ENCODE data around the gene UBN1.

Gene UBN1

GRCh38 chr16:4813251-4814003 lies 33.9 kb upstream of the UBN1 start:
- no peak overlapping the region for H3K9ac ChIP-seq (ENCODE audit: insufficient read length)
- no peak overlapping the region for H3K27ac ChIP-seq
- no peak for TF ChIP-seq EZH2 (IDR thresholded peaks at IDR 0.05)
- no peak for TF ChIP-seq FOXP2 (optimal IDR thresholded peaks at IDR 0.05; ENCODE audit: control extremely low read depth, extremely low read length, insufficient read depth)
- TF ChIP-seq POLR2AphosphoS5 (IDR thresholded peaks at IDR 0.05; ENCODE audit: borderline replicate concordance, low read depth, low read length): no peak
- H3K9me3 ChIP-seq (ENCODE audit: low read depth, low read length): no peaks in the 10 kb centered on the region
- DNase-seq (ENCODE audit: low read depth, low spot score): no peak
- no peak overlapping the region for H3K4me3 ChIP-seq
- peaks cover 60% of the 10 kb centered on the region for H3K36me3 ChIP-seq (ENCODE audit: insufficient read depth, low read length)

- Histone ChIP-seq H3K9me3 (ENCODE audit: low read depth, low read length) (no peaks in the 10 kb centered on the region), H3K36me3 (ENCODE audit: insufficient read depth, low read length) (peaks cover 59% of the 10 kb centered on the region), H3K9ac (ENCODE audit: insufficient read length) (no peak overlapping the region), H3K4me3 (no peak overlapping the region), H3K27ac (no peak overlapping the region)
- no peak for DNase-seq (ENCODE audit: low read depth, low spot score)
- TF ChIP-seq POLR2AphosphoS5 (IDR thresholded peaks at IDR 0.05; ENCODE audit: borderline replicate concordance, low read depth, low read length) (no peak), FOXP2 (optimal IDR thresholded peaks at IDR 0.05; ENCODE audit: control extremely low read depth, extremely low read length, insufficient read depth) (no peak), EZH2 (IDR thresholded peaks at IDR 0.05) (no peak)
Measured at GRCh38 chr16:4814046-4814445, 33.2 kb upstream of the UBN1 start.

- no peak overlapping the region for H3K4me3 ChIP-seq
- H3K36me3 ChIP-seq (ENCODE audit: insufficient read depth, low read length): peaks cover 64% of the 10 kb centered on the region
- H3K9ac ChIP-seq (ENCODE audit: insufficient read length): no peak overlapping the region
- no peak for TF ChIP-seq EZH2 (IDR thresholded peaks at IDR 0.05)
- TF ChIP-seq POLR2AphosphoS5 (IDR thresholded peaks at IDR 0.05; ENCODE audit: borderline replicate concordance, low read depth, low read length): no peak
- no peak for TF ChIP-seq FOXP2 (optimal IDR thresholded peaks at IDR 0.05; ENCODE audit: control extremely low read depth, extremely low read length, insufficient read depth)
- DNase-seq (ENCODE audit: low read depth, low spot score): no peak
- no peaks in the 10 kb centered on the region for H3K9me3 ChIP-seq (ENCODE audit: low read depth, low read length)
- H3K27ac ChIP-seq: no peak overlapping the region
Measured at GRCh38 chr16:4814542-4815173, 32.6 kb upstream of the UBN1 start.

GRCh38 chr16:4820652-4821051 lies 26.6 kb upstream of the UBN1 start:
- no peak for TF ChIP-seq FOXP2 (optimal IDR thresholded peaks at IDR 0.05; ENCODE audit: control extremely low read depth, extremely low read length, insufficient read depth)
- no peak for TF ChIP-seq POLR2AphosphoS5 (IDR thresholded peaks at IDR 0.05; ENCODE audit: borderline replicate concordance, low read depth, low read length)
- TF ChIP-seq EZH2 (IDR thresholded peaks at IDR 0.05): no peak
- H3K9me3 ChIP-seq (ENCODE audit: low read depth, low read length): no peaks in the 10 kb centered on the region
- H3K36me3 ChIP-seq (ENCODE audit: insufficient read depth, low read length): peaks cover 66% of the 10 kb centered on the region
- H3K9ac ChIP-seq (ENCODE audit: insufficient read length): no peak overlapping the region
- DNase-seq (ENCODE audit: low read depth, low spot score): no peak
- no peak overlapping the region for H3K27ac ChIP-seq
- no peak overlapping the region for H3K4me3 ChIP-seq

GRCh38 chr16:4825196-4825595 lies 22.1 kb upstream of the UBN1 start:
- Histone ChIP-seq H3K4me3 (no peak overlapping the region), H3K36me3 (ENCODE audit: insufficient read depth, low read length) (peaks cover 71% of the 10 kb centered on the region)
- TF ChIP-seq POLR2AphosphoS5 (IDR thresholded peaks at IDR 0.05; ENCODE audit: borderline replicate concordance, low read depth, low read length) (no peak), EZH2 (IDR thresholded peaks at IDR 0.05) (no peak), FOXP2 (optimal IDR thresholded peaks at IDR 0.05; ENCODE audit: control extremely low read depth, extremely low read length, insufficient read depth) (no peak)

GRCh38 chr16:4826526-4826925 lies 20.8 kb upstream of the UBN1 start:
- no peak overlapping the region for H3K9ac ChIP-seq (ENCODE audit: insufficient read length)
- no peaks in the 10 kb centered on the region for H3K9me3 ChIP-seq (ENCODE audit: low read depth, low read length)
- no peak for DNase-seq (ENCODE audit: low read depth, low spot score)
- TF ChIP-seq POLR2AphosphoS5 (IDR thresholded peaks at IDR 0.05; ENCODE audit: borderline replicate concordance, low read depth, low read length) (no peak), EZH2 (IDR thresholded peaks at IDR 0.05) (no peak), FOXP2 (optimal IDR thresholded peaks at IDR 0.05; ENCODE audit: control extremely low read depth, extremely low read length, insufficient read depth) (no peak)
- H3K36me3 ChIP-seq (ENCODE audit: insufficient read depth, low read length): peaks cover 73% of the 10 kb centered on the region
- H3K4me3 ChIP-seq: no peak overlapping the region
- H3K27ac ChIP-seq: no peak overlapping the region

More at GRCh38 chr16:4825196-4825595, 22.1 kb upstream of the UBN1 start:
- Histone ChIP-seq H3K9ac (ENCODE audit: insufficient read length) (no peak overlapping the region), H3K9me3 (ENCODE audit: low read depth, low read length) (no peaks in the 10 kb centered on the region), H3K27ac (no peak overlapping the region)
- no peak for DNase-seq (ENCODE audit: low read depth, low spot score)

GRCh38 chr16:4826980-4827379 lies 20.3 kb upstream of the UBN1 start:
- H3K9ac ChIP-seq (ENCODE audit: insufficient read length): no peak overlapping the region
- no peak for TF ChIP-seq EZH2 (IDR thresholded peaks at IDR 0.05)
- TF ChIP-seq FOXP2 (optimal IDR thresholded peaks at IDR 0.05; ENCODE audit: control extremely low read depth, extremely low read length, insufficient read depth): no peak
- TF ChIP-seq POLR2AphosphoS5 (IDR thresholded peaks at IDR 0.05; ENCODE audit: borderline replicate concordance, low read depth, low read length): no peak
- no peak overlapping the region for H3K27ac ChIP-seq
- no peak for DNase-seq (ENCODE audit: low read depth, low spot score)
- H3K36me3 ChIP-seq (ENCODE audit: insufficient read depth, low read length): peaks cover 73% of the 10 kb centered on the region
- no peaks in the 10 kb centered on the region for H3K9me3 ChIP-seq (ENCODE audit: low read depth, low read length)
- no peak overlapping the region for H3K4me3 ChIP-seq

GRCh38 chr16:4828567-4829321 lies 18.5 kb upstream of the UBN1 start:
- DNase-seq (ENCODE audit: low read depth, low spot score): no peak
- Histone ChIP-seq H3K36me3 (ENCODE audit: insufficient read depth, low read length) (peaks cover 76% of the 10 kb centered on the region), H3K27ac (no peak overlapping the region)

More at GRCh38 chr16:4828567-4829321, 18.5 kb upstream of the UBN1 start:
- Histone ChIP-seq H3K4me3 (no peak overlapping the region), H3K9ac (ENCODE audit: insufficient read length) (no peak overlapping the region), H3K9me3 (ENCODE audit: low read depth, low read length) (no peaks in the 10 kb centered on the region)
- TF ChIP-seq FOXP2 (optimal IDR thresholded peaks at IDR 0.05; ENCODE audit: control extremely low read depth, extremely low read length, insufficient read depth): no peak
- TF ChIP-seq POLR2AphosphoS5 (IDR thresholded peaks at IDR 0.05; ENCODE audit: borderline replicate concordance, low read depth, low read length): no peak
- no peak for TF ChIP-seq EZH2 (IDR thresholded peaks at IDR 0.05)

All from SK-N-MC (cell line).